ENCODE results near the gene DSN1. TPM values are rescaled to one million over a fixed set of nuclear protein-coding genes. Genes with fewer than 3 reads are reported as not detected.

Gene DSN1
- total and polyA plus RNA-seq, 7 donors, result 4.4 to 11.7 (median 6.4) TPM

GRCh38 chr20:36820073-36820472 lies 46.5 kb upstream of the DSN1 start:
- Histone ChIP-seq H3K4me1 (peaks cover 0 to 52% (median 40%) of the 10 kb centered on the region in 4 donors), H3K4me3 (no peak overlapping the region), H3K9me3 (no peaks in the 10 kb centered on the region), H3K27ac (peak overlapping the region; percentile 53 to 79 (median 75)), H3K36me3 (peaks cover 8 to 38% (median 16%) of the 10 kb centered on the region in 4 donors), H3K27me3 (no peaks in the 10 kb centered on the region)
- no peak for DNase-seq
- intact Hi-C loops (cut with DNase I), result loop anchor here (10.0 kb wide), 1 partner anchor 45 kb away; the partner anchor contains the start of gene DSN1
- WGBS, 2 donors, result 10 to 39% methylated on average over 1 of the region's 1 CpG
- TF ChIP-seq EP300 (IDR thresholded peaks at IDR 0.05), result no peak
- no peak for TF ChIP-seq POLR2AphosphoS5 (IDR thresholded peaks at IDR 0.05)
- no peak for TF ChIP-seq POLR2A (IDR thresholded peaks at IDR 0.05)
- no peak for TF ChIP-seq CTCF (IDR thresholded peaks at IDR 0.05)

- Histone ChIP-seq H3K9me3 (no peaks in the 10 kb centered on the region), H3K27ac (peak overlapping the region; percentile 53 to 79 (median 75)), H3K4me1 (peaks cover 0 to 49% (median 39%) of the 10 kb centered on the region in 4 donors), H3K4me3 (no peak overlapping the region), H3K36me3 (peaks cover 9 to 42% (median 20%) of the 10 kb centered on the region in 4 donors), H3K27me3 (no peaks in the 10 kb centered on the region)
- 69 to 72% methylated on average over 5 of the region's 5 CpGs for WGBS, 2 donors
- TF ChIP-seq CTCF (IDR thresholded peaks at IDR 0.05) (no peak), POLR2A (IDR thresholded peaks at IDR 0.05) (no peak), EP300 (IDR thresholded peaks at IDR 0.05) (no peak), POLR2AphosphoS5 (IDR thresholded peaks at IDR 0.05) (no peak)
- no peak for DNase-seq
- intact Hi-C loops (cut with DNase I), result loop anchor here (10.0 kb wide), 2 partner anchors 45 kb away; partner anchors contain the start of gene DSN1
These were observed 46.1 kb upstream of the DSN1 start for GRCh38 chr20:36819659-36820058.

DNA sequence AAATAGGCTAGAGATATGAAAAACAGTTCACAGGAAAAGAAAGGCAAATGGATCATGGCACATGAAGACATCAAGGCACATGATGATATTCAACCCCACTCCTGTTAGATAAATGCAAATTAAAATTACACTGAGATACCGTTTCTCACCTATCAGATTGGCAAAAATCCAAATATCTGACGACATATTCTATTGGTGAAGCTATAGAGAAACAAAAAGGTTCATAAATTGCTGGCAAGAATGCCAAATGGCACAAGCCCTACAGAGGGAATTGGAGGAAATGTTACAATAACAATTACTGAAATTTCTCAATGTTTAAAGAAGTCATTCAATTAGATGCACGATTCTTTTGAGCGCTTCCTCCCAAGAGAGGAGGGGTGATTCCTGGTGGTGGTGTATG lies 45.3 kb upstream of the DSN1 start:
- DNase-seq, result no peak
- TF ChIP-seq POLR2A (IDR thresholded peaks at IDR 0.05) (no peak), EP300 (IDR thresholded peaks at IDR 0.05) (no peak)
- intact Hi-C loops (cut with DNase I), result loop anchor here (10.0 kb wide), 1 partner anchor 46 kb away; a partner anchor contains a TSS
- Histone ChIP-seq H3K36me3 (peaks cover 9 to 50% (median 26%) of the 10 kb centered on the region in 4 donors), H3K4me1 (peaks cover 0 to 43% (median 38%) of the 10 kb centered on the region in 4 donors), H3K4me3 (no peak overlapping the region), H3K27me3 (no peaks in the 10 kb centered on the region), H3K27ac (peak overlapping the region in 2 of 4 donors; percentile 75), H3K9me3 (no peaks in the 10 kb centered on the region)
- 33 to 71% methylated on average over 4 of the region's 4 CpGs for WGBS, 2 donors

DNA sequence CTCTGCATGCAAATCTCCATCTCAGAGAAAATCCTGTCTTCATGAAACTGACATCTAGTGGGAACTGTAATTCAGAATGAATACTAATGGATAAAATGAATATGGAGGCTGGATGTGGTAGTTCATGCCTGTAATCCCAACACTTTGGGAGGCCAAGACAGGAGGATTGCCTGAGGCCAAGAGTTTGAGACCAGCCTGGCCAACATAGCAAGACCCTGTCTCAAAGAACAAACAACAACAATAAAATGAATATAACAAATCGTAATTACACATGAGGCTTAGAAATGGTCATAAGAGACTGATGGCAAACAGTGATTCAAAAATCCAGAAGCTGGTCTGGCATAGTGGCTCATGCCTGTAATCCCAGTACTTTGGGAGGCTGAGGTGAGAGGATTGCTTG lies 44.6 kb upstream of the DSN1 start:
- no peaks in the 10 kb centered on the region for H3K27me3 ChIP-seq
- no peak overlapping the region for H3K4me3 ChIP-seq
- H3K27ac ChIP-seq, result no peak overlapping the region
- intact Hi-C loops (cut with DNase I), result loop anchor here (10.0 kb wide), 1 partner anchor 47 kb away; a partner anchor contains a TSS
- WGBS, 2 donors, result 93 to 97% methylated on average over 1 of the region's 1 CpG
- H3K9me3 ChIP-seq, result no peaks in the 10 kb centered on the region
- no peak for TF ChIP-seq EP300 (IDR thresholded peaks at IDR 0.05)
- no peak for TF ChIP-seq CTCF (IDR thresholded peaks at IDR 0.05)
- no peak for TF ChIP-seq POLR2A (IDR thresholded peaks at IDR 0.05)
- TF ChIP-seq POLR2AphosphoS5 (IDR thresholded peaks at IDR 0.05), result no peak
- no peak for DNase-seq
- peaks cover 0 to 36% (median 31%) of the 10 kb centered on the region in 4 donors for H3K4me1 ChIP-seq
- H3K36me3 ChIP-seq, result peaks cover 9 to 57% (median 26%) of the 10 kb centered on the region in 4 donors

DNA sequence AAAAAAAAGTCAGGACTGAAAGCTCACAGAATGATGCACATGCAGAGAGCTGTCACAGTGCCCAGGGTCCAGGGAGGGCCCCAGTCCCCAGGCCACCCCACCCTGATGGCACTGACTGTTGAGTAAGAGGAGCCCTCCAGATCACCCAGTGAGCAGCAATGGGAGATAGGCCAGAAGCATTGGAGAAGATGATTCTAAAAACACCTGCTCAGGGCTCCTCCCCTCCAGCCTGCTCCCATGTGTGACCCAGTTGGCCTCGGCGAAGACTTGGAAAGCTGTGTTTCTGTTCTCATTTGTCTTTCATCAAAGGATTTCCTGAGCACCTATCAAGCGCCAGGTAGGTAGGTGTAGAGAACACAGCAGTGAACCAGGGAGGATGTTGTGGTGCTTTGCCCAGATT lies 43.9 kb upstream of the DSN1 start:
- H3K36me3 ChIP-seq, result peaks cover 9 to 62% (median 30%) of the 10 kb centered on the region in 4 donors

More for the DNA sequence above, 43.9 kb upstream of the DSN1 start:
- Histone ChIP-seq H3K27me3 (no peaks in the 10 kb centered on the region), H3K4me3 (no peak overlapping the region), H3K4me1 (peaks cover 0 to 29% (median 24%) of the 10 kb centered on the region in 4 donors), H3K9me3 (no peaks in the 10 kb centered on the region), H3K27ac (no peak overlapping the region)
- 93 to 95% methylated on average over 3 of the region's 3 CpGs for WGBS, 2 donors
- intact Hi-C loops (cut with DNase I), result loop anchor here (10.0 kb wide), 1 partner anchor 47 kb away; a partner anchor contains a TSS
- TF ChIP-seq POLR2A (IDR thresholded peaks at IDR 0.05) (no peak), EP300 (IDR thresholded peaks at IDR 0.05) (no peak), POLR2AphosphoS5 (IDR thresholded peaks at IDR 0.05) (no peak), CTCF (IDR thresholded peaks at IDR 0.05) (no peak)
- no peak for DNase-seq

Data from sigmoid colon (tissue), 7 donors.